ENCODE data around the gene GMPR2.

DNA sequence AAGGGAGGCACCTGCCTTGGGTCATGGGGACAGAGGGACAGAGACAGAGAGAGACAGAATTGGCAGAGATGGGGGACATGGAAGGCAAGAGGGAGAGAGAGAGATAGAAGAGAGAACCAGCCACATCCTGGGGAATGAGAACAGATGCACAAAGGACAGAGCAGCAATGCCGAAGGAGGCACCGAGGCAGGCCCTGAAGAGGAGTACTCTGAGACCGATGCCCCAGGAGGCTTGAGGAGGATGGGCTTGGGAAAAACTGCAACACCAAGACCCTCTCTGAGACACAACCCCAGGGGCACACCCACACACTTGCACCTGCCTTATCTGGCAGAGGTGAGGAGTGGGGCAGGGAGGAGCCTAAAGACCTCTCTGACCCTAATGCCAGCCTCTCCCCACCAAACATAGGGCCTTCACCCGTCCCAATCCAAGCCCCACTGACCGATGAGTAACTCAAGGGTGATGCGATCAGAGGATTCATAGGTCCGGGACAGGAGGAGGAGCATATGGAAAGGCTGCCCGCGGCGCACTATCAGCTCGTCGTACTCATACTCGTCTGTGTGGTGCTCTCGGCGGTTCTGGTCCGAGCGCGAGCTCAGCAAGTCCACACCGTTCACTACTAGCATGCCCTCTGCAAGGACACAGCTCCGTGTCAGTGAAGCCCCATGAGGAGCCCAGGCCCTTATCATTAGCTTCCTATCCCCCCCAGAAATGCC, 28.7 kb downstream of the GMPR2 start:
- TF ChIP-seq TCF12 (IDR thresholded peaks at IDR 0.05; ENCODE audit: low read depth) (no peak), TEAD4 (IDR thresholded peaks at IDR 0.05) (no peak), YY1 (IDR thresholded peaks at IDR 0.05; ENCODE audit: low read depth) (no peak), RAD21 (IDR thresholded peaks at IDR 0.05; ENCODE audit: low read depth) (no peak), FOXM1 (IDR thresholded peaks at IDR 0.05; ENCODE audit: borderline replicate concordance, low read depth) (no peak), EP300 (IDR thresholded peaks at IDR 0.05; ENCODE audit: borderline replicate concordance) (no peak)
- TF ChIP-seq, protein P1, sequence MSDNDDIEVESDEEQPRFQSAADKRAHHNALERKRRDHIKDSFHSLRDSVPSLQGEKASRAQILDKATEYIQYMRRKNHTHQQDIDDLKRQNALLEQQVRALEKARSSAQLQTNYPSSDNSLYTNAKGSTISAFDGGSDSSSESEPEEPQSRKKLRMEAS (IDR thresholded peaks at IDR 0.05) = no peak
